ENCODE data around the gene KIFBP.

Gene KIFBP

GRCh38 chr10:69057951-69058297 is 69.3 kb downstream of the KIFBP start:
- no peak overlapping the region for H3K14ac ChIP-seq (ENCODE audit: low read length)
- no peaks in the 10 kb centered on the region for H3K79me1 ChIP-seq (ENCODE audit: low read depth, low read length)
- no peak overlapping the region for H2BK5ac ChIP-seq (ENCODE audit: low read length)
- H4K91ac ChIP-seq (ENCODE audit: low read depth, low read length, poor library complexity): no peak overlapping the region
- peak overlapping the region; percentile 83 for H2AFZ ChIP-seq (ENCODE audit: low read length)
- H3K9me3 ChIP-seq (replicated peaks in 1 of 2; ENCODE audit: control insufficient read depth in 2 of 2, insufficient read depth in 1 of 2, low read depth in 1 of 2, low read length in 2 of 2): no peaks in the 10 kb centered on the region
- H2AK5ac ChIP-seq (ENCODE audit: low read depth, low read length): no peak overlapping the region
- peaks cover 3 to 8% of the 10 kb centered on the region in 2 donors for H3K4me1 ChIP-seq (ENCODE audit: control insufficient read depth in 2 of 2, insufficient read depth in 1 of 2, low read depth in 1 of 2, low read length in 2 of 2)
- no peak overlapping the region for H3K23ac ChIP-seq (ENCODE audit: low read depth, low read length, poor library complexity)
- H3K4me2 ChIP-seq (ENCODE audit: insufficient read depth, low read length, poor library complexity, severe bottlenecking): no peak overlapping the region
- H3K4ac ChIP-seq (ENCODE audit: low read length): no peak overlapping the region
- no peaks in the 10 kb centered on the region for H3K36me3 ChIP-seq (replicated peaks in 1 of 2; ENCODE audit: control insufficient read depth in 2 of 2, insufficient read depth in 2 of 2, low read length in 2 of 2)
- H4K8ac ChIP-seq (ENCODE audit: low read depth, low read length): no peak overlapping the region
- H3K18ac ChIP-seq (ENCODE audit: low read length): no peak overlapping the region
- no peak overlapping the region for H2BK15ac ChIP-seq (ENCODE audit: low read length)
- peaks cover 0 to 22% (median 0%) of the 10 kb centered on the region in 3 experiments for H3K27me3 ChIP-seq (ENCODE audit: control insufficient read depth in 3 of 3, insufficient read depth in 3 of 3, low read depth in 1 of 3, low read length in 3 of 3)
- no peak overlapping the region for H3K9ac ChIP-seq (ENCODE audit: low read depth, low read length, poor library complexity)
- no CpG with 5 or more reads among the region's 1 CpG for WGBS, 2 donors (ENCODE audit: extremely low coverage in 2 of 2, insufficient read length in 2 of 2, insufficient replicate concordance in 1 of 2)
- H2BK120ac ChIP-seq (ENCODE audit: low read depth, low read length): no peak overlapping the region
- no peak overlapping the region for H3K27ac ChIP-seq (replicated peaks; ENCODE audit: low read length)
- no peak for DNase-seq (ENCODE audit: low spot score)
- no peak overlapping the region for H2BK12ac ChIP-seq (ENCODE audit: low read length)
- H3K4me3 ChIP-seq (ENCODE audit: low read length in 2 of 2): no peak overlapping the region

GRCh38 chr10:69060127-69060798 is 71.7 kb downstream of the KIFBP start:
- H3K4ac ChIP-seq (ENCODE audit: low read length): no peak overlapping the region
- H3K23ac ChIP-seq (ENCODE audit: low read depth, low read length, poor library complexity): no peak overlapping the region
- H3K9me3 ChIP-seq (replicated peaks in 1 of 2; ENCODE audit: control insufficient read depth in 2 of 2, insufficient read depth in 1 of 2, low read depth in 1 of 2, low read length in 2 of 2): no peaks in the 10 kb centered on the region
- H3K36me3 ChIP-seq (replicated peaks in 1 of 2; ENCODE audit: control insufficient read depth in 2 of 2, insufficient read depth in 2 of 2, low read length in 2 of 2): no peaks in the 10 kb centered on the region
- no peak overlapping the region for H3K27ac ChIP-seq (replicated peaks; ENCODE audit: low read length)
- H3K14ac ChIP-seq (ENCODE audit: low read length): no peak overlapping the region
- no peak overlapping the region for H4K8ac ChIP-seq (ENCODE audit: low read depth, low read length)
- no peak overlapping the region for H2AK5ac ChIP-seq (ENCODE audit: low read depth, low read length)
- H2BK120ac ChIP-seq (ENCODE audit: low read depth, low read length): no peak overlapping the region
- H3K4me3 ChIP-seq (ENCODE audit: low read length in 2 of 2): no peak overlapping the region
- no peak overlapping the region for H2BK5ac ChIP-seq (ENCODE audit: low read length)
- H2AFZ ChIP-seq (ENCODE audit: low read length): no peak overlapping the region
- no peak for DNase-seq (ENCODE audit: low spot score)
- no peak overlapping the region for H2BK12ac ChIP-seq (ENCODE audit: low read length)
- H3K18ac ChIP-seq (ENCODE audit: low read length): no peak overlapping the region
- H2BK15ac ChIP-seq (ENCODE audit: low read length): no peak overlapping the region
- WGBS, 2 donors (ENCODE audit: extremely low coverage in 2 of 2, insufficient read length in 2 of 2, insufficient replicate concordance in 1 of 2): no CpG with 5 or more reads among the region's 8 CpGs
- H3K9ac ChIP-seq (ENCODE audit: low read depth, low read length, poor library complexity): no peak overlapping the region
- H3K27me3 ChIP-seq (ENCODE audit: control insufficient read depth in 3 of 3, insufficient read depth in 3 of 3, low read depth in 1 of 3, low read length in 3 of 3): peaks cover 0 to 30% (median 0%) of the 10 kb centered on the region in 3 experiments
- H3K79me1 ChIP-seq (ENCODE audit: low read depth, low read length): no peaks in the 10 kb centered on the region
- H3K4me2 ChIP-seq (ENCODE audit: insufficient read depth, low read length, poor library complexity, severe bottlenecking): no peak overlapping the region
- H4K91ac ChIP-seq (ENCODE audit: low read depth, low read length, poor library complexity): no peak overlapping the region
- H3K4me1 ChIP-seq (ENCODE audit: control insufficient read depth in 2 of 2, insufficient read depth in 1 of 2, low read depth in 1 of 2, low read length in 2 of 2): peaks cover 3 to 8% of the 10 kb centered on the region in 2 donors

- Histone ChIP-seq H3K9me3 (replicated peaks in 1 of 2; ENCODE audit: control insufficient read depth in 2 of 2, insufficient read depth in 1 of 2, low read depth in 1 of 2, low read length in 2 of 2) (no peaks in the 10 kb centered on the region), H3K27me3 (ENCODE audit: control insufficient read depth in 3 of 3, insufficient read depth in 3 of 3, low read depth in 1 of 3, low read length in 3 of 3) (peaks cover 0 to 30% (median 0%) of the 10 kb centered on the region in 3 experiments), H3K4me3 (ENCODE audit: low read length in 2 of 2) (no peak overlapping the region), H4K91ac (ENCODE audit: low read depth, low read length, poor library complexity) (no peak overlapping the region), H4K8ac (ENCODE audit: low read depth, low read length) (no peak overlapping the region), H2BK15ac (ENCODE audit: low read length) (no peak overlapping the region), H3K14ac (ENCODE audit: low read length) (no peak overlapping the region), H3K4ac (ENCODE audit: low read length) (no peak overlapping the region), H2AK5ac (ENCODE audit: low read depth, low read length) (no peak overlapping the region), H3K9ac (ENCODE audit: low read depth, low read length, poor library complexity) (no peak overlapping the region), H3K18ac (ENCODE audit: low read length) (no peak overlapping the region), H2BK5ac (ENCODE audit: low read length) (no peak overlapping the region), H2BK120ac (ENCODE audit: low read depth, low read length) (no peak overlapping the region), H3K36me3 (replicated peaks in 1 of 2; ENCODE audit: control insufficient read depth in 2 of 2, insufficient read depth in 2 of 2, low read length in 2 of 2) (no peaks in the 10 kb centered on the region), H2BK12ac (ENCODE audit: low read length) (no peak overlapping the region), H3K23ac (ENCODE audit: low read depth, low read length, poor library complexity) (no peak overlapping the region), H3K79me1 (ENCODE audit: low read depth, low read length) (no peaks in the 10 kb centered on the region), H2AFZ (ENCODE audit: low read length) (peak overlapping the region; percentile 59), H3K4me2 (ENCODE audit: insufficient read depth, low read length, poor library complexity, severe bottlenecking) (no peak overlapping the region), H3K27ac (replicated peaks; ENCODE audit: low read length) (no peak overlapping the region), H3K4me1 (ENCODE audit: control insufficient read depth in 2 of 2, insufficient read depth in 1 of 2, low read depth in 1 of 2, low read length in 2 of 2) (peaks cover 2 to 3% of the 10 kb centered on the region in 2 donors)
- WGBS, 2 donors (ENCODE audit: extremely low coverage in 2 of 2, insufficient read length in 2 of 2, insufficient replicate concordance in 1 of 2): no CpG with 5 or more reads among the region's 20 CpGs
- no peak for DNase-seq (ENCODE audit: low spot score)
Measured at GRCh38 chr10:69061305-69062161, 72.9 kb downstream of the KIFBP start.

GRCh38 chr10:69062901-69063300 is 74.3 kb downstream of the KIFBP start:
- Histone ChIP-seq H3K23ac (ENCODE audit: low read depth, low read length, poor library complexity) (no peak overlapping the region), H3K79me1 (ENCODE audit: low read depth, low read length) (no peaks in the 10 kb centered on the region), H2BK120ac (ENCODE audit: low read depth, low read length) (no peak overlapping the region), H2BK5ac (ENCODE audit: low read length) (no peak overlapping the region), H3K18ac (ENCODE audit: low read length) (no peak overlapping the region), H3K9ac (ENCODE audit: low read depth, low read length, poor library complexity) (no peak overlapping the region), H3K4me2 (ENCODE audit: insufficient read depth, low read length, poor library complexity, severe bottlenecking) (no peak overlapping the region), H3K4ac (ENCODE audit: low read length) (no peak overlapping the region), H3K4me1 (ENCODE audit: control insufficient read depth in 2 of 2, insufficient read depth in 1 of 2, low read depth in 1 of 2, low read length in 2 of 2) (no peaks in the 10 kb centered on the region), H2BK12ac (ENCODE audit: low read length) (no peak overlapping the region), H4K8ac (ENCODE audit: low read depth, low read length) (no peak overlapping the region), H3K27ac (replicated peaks; ENCODE audit: low read length) (no peak overlapping the region), H3K14ac (ENCODE audit: low read length) (no peak overlapping the region), H2AFZ (ENCODE audit: low read length) (no peak overlapping the region), H2BK15ac (ENCODE audit: low read length) (no peak overlapping the region), H4K91ac (ENCODE audit: low read depth, low read length, poor library complexity) (no peak overlapping the region), H3K27me3 (ENCODE audit: control insufficient read depth in 3 of 3, insufficient read depth in 3 of 3, low read depth in 1 of 3, low read length in 3 of 3) (peaks cover 0 to 23% (median 0%) of the 10 kb centered on the region in 3 experiments), H3K36me3 (replicated peaks in 1 of 2; ENCODE audit: control insufficient read depth in 2 of 2, insufficient read depth in 2 of 2, low read length in 2 of 2) (no peaks in the 10 kb centered on the region), H3K9me3 (replicated peaks in 1 of 2; ENCODE audit: control insufficient read depth in 2 of 2, insufficient read depth in 1 of 2, low read depth in 1 of 2, low read length in 2 of 2) (no peaks in the 10 kb centered on the region), H3K4me3 (ENCODE audit: low read length in 2 of 2) (no peak overlapping the region), H2AK5ac (ENCODE audit: low read depth, low read length) (no peak overlapping the region)
- WGBS, 2 donors (ENCODE audit: extremely low coverage in 2 of 2, insufficient read length in 2 of 2, insufficient replicate concordance in 1 of 2): no CpG with 5 or more reads among the region's 5 CpGs
- no peak for DNase-seq (ENCODE audit: low spot score)
